HG02973 (cell line): Measurements from ENCODE around the gene RPL32.
"Not testable (repeated sequence)": the region's sequence is repeated elsewhere in the genome, so short reads cannot be mapped to it uniquely, and the experiment has no call there.

Source experiments
- ATAC-seq: cut with Tn5 transposase; IDR thresholded peaks from one replicate; pipeline ENCODE4 v1.9.1; 2021; ENCODE audit warnings: moderate library complexity; ENCODE audit not compliant: unreplicated experiment

Gene RPL32

GRCh38 chr3:12810013-12810780 lies 31.2 kb downstream of the RPL32 start:
- peak; percentile 99 for ATAC-seq

DNA sequence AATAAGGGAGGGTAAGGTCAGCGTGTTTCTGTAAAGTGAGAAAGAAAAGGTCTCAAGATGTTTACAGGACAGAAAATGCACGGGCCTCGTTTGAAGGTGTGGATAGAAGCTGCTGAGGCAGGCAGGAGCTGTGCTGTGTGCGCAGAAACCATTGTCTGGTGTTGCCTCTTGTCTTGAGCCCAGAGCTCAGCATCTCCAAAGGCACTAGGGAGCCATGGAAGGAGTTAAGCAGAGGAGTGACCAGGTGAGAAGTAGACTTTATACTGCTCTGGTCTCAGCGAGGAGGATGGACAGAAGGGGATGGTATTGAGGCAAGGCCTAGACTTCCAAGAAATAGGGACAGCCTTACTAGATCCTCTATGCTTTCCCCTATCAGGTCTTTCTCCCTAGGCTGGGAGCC lies 31.9 kb downstream of the RPL32 start:
- ATAC-seq: no peak

DNA sequence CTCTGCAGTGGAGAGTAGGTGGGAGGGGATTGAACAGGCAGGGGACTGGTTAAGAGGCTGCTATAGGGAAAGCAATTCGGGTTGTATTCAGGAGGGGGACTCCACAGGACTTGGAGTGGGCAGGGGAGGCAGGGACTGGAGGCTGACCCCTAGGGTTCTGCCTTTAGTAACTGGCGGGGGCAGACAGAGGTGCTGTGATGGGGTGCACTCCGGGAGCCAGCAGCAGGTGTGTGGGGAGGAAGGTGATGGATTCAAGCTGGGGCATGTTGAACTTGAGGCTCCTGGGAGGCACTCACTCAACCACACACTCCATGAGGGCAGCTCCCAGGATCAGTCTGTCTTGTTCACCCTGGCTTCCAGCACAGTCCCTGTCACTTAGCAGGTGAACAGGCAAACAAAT lies 32.4 kb downstream of the RPL32 start:
- ATAC-seq: no peak

- no peak for ATAC-seq
Observed at GRCh38 chr3:12808587-12808986, 32.8 kb downstream of the RPL32 start.

DNA sequence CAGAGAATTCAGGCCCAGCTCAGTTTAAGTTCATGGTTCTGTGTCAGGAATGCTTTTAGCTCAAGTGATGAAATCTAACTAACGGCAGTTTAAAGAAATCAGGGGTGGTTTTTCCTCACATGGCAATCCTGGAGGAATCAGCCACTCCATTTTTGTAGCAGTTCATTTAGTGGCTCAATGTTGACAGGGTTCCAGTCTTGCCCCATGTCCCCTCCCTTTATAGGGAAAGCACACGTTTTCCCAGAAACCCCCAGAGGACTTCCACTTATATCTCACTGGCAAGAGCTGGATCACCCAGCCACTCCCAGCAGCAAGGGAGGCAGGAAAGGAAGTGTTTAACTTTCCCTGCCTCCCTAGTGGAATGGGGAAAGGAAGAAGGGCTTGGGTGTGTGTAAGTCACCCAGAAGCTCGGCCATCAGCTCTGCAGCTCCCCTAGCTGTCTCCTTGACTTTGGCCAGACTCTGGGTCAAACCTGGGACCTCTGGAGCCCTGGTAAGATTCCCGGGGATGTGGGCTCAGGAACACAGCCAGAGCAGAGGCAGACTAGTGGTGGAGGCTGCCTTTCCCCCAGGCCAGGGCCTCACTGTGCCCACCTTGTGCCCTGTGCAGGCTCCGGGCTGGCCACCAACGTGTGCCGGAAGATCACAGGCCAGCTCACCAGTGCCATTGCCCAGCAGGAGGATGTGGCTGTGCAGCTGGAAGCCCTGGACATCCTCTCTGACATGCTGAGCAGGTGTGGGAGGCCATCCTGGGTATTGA lies 33.6 kb downstream of the RPL32 start:
- ATAC-seq: no peak

DNA sequence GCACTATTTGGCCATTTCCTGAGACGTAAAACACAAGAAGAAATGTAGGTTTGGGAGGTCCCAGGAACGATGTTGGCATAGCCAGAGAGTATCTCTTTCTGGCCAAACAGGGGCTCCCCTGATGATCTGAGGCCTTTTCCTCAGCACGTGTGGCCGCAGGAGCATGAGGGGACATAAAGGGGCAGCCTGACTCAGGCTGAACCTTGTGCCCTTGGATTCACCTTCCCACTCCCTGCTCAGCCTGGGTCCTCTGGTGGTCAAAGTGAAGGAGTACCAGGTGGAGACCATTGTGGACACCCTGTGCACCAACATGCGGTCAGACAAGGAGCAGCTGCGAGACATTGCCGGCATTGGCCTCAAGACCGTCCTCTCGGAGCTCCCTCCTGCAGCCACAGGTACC lies 34.3 kb downstream of the RPL32 start:
- ATAC-seq: no peak

DNA sequence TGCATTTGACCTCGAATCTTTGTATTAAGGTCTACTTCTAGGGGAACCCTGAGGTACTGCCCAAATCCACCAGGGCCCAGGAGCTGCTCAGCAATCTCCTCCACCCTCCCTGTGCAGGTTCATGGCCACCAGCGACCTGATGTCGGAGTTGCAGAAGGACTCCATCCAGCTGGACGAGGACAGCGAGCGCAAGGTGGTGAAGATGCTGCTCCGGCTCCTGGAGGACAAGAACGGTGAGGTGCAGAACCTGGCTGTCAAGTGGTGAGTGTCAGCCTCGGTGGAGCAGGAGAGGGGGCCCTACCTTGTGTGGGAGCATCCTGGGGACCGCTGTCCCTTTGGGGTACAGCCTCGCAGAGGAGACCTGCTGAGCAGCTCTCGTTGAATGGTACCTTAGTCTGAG lies 38.0 kb downstream of the RPL32 start:
- ATAC-seq: no peak

DNA sequence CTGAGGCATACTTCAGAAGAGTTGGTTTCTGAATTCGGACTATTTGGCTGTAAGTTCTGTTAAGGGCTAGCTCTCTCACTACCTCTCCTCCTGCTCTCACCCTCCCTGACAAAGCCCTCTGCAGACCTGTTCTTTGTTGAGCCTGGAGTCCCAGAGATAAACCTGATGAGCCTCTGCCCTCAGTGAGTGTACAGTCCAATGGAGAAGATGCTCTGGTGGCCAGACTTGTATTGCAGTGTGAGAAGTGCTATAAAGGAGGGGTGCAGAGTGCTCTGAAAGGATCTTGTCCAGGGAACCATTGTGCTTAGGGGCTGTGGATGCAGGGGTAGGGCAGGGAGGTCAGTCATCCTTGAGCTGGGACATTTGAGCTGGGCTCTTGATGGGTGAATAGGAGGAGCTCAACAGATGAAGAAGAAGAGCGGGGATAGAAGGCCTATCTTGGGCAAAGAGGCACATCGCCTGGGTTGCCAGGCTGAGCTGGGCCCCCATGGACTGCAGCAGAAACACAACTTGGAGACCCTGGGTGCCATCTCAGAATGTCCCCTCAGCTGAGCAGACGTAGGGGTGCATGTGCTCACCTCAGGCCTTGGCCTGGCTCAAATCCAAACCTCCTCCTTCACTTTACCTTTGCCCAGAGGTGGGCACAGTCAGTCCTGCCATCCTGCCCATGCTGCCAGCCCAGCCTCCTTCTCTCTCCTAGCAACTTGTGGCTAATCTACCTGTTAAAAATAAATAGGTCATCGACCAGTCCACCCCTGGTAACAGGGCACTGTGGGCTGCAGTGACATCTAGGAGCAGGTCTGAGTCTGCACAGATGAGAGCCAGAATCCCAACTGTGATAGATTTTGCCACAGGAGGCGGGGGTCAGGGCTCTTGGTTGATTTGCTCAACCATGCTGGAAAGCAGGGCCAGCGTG lies 41.6 kb downstream of the RPL32 start:
- no peak for ATAC-seq

GRCh38 chr3:12798559-12799179 lies 42.7 kb downstream of the RPL32 start:
- no peak for ATAC-seq

GRCh38 chr3:12797892-12798558 lies 43.3 kb downstream of the RPL32 start:
- ATAC-seq: no peak

GRCh38 chr3:12797124-12797891 lies 44.1 kb downstream of the RPL32 start:
- ATAC-seq: no peak

DNA sequence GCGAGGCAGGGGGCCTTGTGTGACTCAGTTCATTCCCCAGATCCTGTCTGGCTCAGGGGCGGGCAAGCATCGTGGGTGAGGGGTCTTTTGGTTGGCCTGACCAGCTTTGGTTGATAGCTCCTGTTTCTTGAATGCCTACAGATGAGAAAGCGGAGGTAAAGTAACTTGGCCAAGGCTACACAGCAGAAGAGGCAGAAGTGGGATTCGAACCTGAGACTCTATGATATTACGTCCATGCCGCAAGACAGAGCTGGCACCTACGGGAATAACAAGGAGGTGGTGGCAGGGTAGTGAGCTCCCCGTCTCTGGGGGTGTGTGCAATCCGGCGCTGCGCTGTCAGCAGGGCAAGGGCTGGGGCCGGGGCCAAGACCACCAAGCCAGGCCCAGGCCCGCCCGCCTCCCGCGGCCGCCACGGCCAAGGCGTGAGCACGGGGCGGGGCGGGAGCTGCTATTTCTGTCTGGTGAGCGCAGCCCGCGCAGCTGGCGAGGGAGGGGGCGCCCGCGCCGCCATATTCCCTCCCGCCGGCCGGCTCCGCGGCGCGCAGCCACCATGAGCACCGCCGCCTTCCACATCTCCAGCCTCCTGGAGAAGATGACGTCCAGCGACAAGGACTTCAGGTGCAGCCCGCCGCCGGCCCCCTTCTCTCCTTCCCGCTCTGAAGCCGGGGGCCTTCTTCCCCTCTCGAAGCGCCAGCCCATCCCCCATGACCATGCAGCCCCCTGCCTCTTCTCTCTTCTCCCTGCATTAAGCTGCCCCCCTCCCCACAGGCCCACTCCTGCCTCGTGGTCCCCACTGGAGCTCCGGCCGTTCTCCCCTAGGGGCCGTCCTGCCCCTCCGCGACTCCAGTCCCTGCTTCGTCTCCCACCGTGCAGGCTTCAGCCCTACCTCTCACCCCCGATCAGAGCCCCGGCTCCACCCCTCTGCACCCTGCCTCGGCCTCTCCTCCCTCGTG lies 44.9 kb downstream of the RPL32 start, which contains the start of gene CAND2:
TSS of gene CAND2 (plus strand) at position 510 of the 953 bp plus-strand sequence. CDS start at position 551, 41 bp downstream.
- ATAC-seq: no peak

- no peak for ATAC-seq
Observed at GRCh38 chr3:12793701-12794100, 47.7 kb downstream of the RPL32 start.

GRCh38 chr3:12791430-12791829 lies 49.9 kb downstream of the RPL32 start:
- no peak for ATAC-seq

DNA sequence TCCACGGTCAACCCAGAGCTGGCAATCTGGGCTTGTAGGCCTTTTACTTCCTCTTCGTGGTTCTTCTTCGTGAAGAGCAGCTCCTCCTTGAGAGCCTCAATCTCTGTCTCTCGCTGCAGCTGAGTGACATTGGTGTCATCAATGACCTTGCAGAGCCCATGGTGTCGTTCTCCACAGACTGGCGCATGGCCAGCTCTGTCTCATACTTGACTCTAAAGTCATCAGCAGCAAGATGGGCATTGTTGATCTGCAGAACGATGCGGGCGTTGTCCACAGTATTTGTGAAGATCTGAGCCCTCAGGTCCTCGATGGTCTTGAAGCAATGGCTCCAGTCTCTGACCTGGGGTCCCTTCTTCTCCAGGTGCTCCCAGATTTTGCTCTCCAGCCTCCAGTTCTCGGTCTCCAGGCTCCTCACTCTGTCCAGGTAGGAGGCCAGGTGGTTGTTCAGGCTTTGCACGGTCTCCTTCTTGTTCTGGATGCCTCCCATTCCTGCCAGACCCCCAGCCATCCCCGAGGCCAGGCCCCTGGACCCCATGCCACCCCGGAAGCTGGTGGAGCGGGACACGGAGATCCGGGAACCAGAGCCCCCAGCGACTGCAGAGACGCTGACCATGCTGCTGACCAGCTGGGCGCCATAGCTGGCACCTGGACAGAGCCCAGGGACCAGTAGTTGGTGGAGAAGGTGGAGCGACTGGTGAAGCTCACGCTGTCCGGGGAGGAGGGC lies 53.2 kb downstream of the RPL32 start:
- not testable (repeated sequence) for ATAC-seq

- not testable (repeated sequence) for ATAC-seq
Observed at GRCh38 chr3:12787346-12787745, 54.0 kb downstream of the RPL32 start.

GRCh38 chr3:12785096-12785495 lies 56.3 kb downstream of the RPL32 start:
- no peak for ATAC-seq
